ENCODE measurements around the gene PIK3CD. TPM values are rescaled to one million over a fixed set of nuclear protein-coding genes. Genes with fewer than 3 reads are reported as not detected.

Gene PIK3CD
- total and polyA plus RNA-seq, 2 donors (not counting 3 experiments of a cell fraction or from before 2014, with no cell fraction given), result 3.5 to 5.2 TPM

DNA sequence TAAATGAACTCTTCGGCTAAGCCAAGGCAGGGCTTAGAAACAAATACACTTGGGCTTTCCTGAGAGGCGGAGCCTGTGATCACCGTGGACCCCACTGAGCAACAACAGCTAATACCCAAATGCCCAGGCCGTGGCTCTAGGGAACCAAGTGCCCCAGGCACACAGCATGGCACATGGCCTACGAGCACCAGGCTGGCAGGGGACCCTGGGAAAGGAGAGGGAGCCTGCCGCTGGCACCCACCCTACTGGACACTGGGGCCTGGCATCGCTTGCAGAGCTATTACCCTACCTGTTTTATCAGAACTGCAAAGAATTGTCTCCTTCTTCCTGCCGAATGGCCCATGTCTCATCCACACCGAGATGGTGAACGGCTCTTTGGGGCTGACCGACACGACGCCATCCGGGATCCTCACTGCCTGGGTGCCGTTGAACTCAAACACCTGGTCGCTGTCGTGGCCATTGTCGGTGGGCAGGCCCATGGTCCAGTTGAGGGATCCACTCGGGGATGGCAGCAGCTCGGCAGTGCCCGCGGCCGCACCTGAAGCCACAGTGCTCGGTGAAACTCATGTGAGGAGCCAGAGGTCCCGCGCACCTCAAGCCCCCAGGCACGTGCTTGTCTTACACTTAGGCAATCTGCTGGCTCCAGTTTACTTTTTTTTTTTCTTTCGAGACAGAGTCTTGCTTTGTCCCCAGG, 92.7 kb downstream of the PIK3CD start:
- no peak overlapping the region for H3K4me2 ChIP-seq (ENCODE audit: insufficient read depth, low read length)
- no peak overlapping the region for H3K9ac ChIP-seq (replicated peaks; ENCODE audit: extremely low read depth, insufficient read depth, low read length)
- H3K4me3 ChIP-seq (replicated peaks in 1 of 3; ENCODE audit: insufficient read depth in 1 of 3, low read depth in 1 of 3, low read length in 3 of 3), result no peak overlapping the region
- H3K9me3 ChIP-seq (replicated peaks; ENCODE audit: control insufficient read depth, insufficient read depth, low read length), result no peaks in the 10 kb centered on the region
- ChIA-PET POLR2A (no interaction called here), CTCF (no interaction called here)
- no peaks in the 10 kb centered on the region for H3K79me2 ChIP-seq (ENCODE audit: control insufficient read depth, insufficient read depth, low read length)
- no peak overlapping the region for H3K27ac ChIP-seq (ENCODE audit: insufficient read depth, low read depth, low read length)
- no peaks in the 10 kb centered on the region for H3K9me1 ChIP-seq (replicated peaks; ENCODE audit: control insufficient read depth, extremely low read depth, insufficient read depth, low read length)
- no peaks in the 10 kb centered on the region for H3K27me3 ChIP-seq (ENCODE audit: control insufficient read depth in 2 of 2, insufficient read depth in 2 of 2, low read length in 2 of 2)
- FAIRE-seq (no peak), DNase-seq (ENCODE audit: low read depth, low spot score) (no peak)
- BruUV-seq (replicated peaks), result no TSS peak
- H3K36me3 ChIP-seq (ENCODE audit: control insufficient read depth in 2 of 2, extremely low read depth in 1 of 2, insufficient read depth in 2 of 2, low read length in 2 of 2), result peaks cover 14 to 18% of the 10 kb centered on the region in 2 experiments
- H3K4me1 ChIP-seq (ENCODE audit: control insufficient read depth, extremely low read depth, insufficient read depth, low read length), result no peaks in the 10 kb centered on the region
- no peaks in the 10 kb centered on the region for H4K20me1 ChIP-seq (replicated peaks; ENCODE audit: control insufficient read depth, extremely low read depth, insufficient read depth, low read length)
- dilution Hi-C loops (cut with MboI; ENCODE audit: extremely low pct_ligation_motif_present, low sequenced_read_pairs) (no loop called here), intact Hi-C loops (cut with micrococcal nuclease) (no loop called here)
- no peak for TF ChIP-seq EZH2 (IDR thresholded peaks at IDR 0.05; ENCODE audit: borderline replicate concordance, low read depth, low read length, severe bottlenecking)
- no peak for TF ChIP-seq POLR2AphosphoS5 (IDR thresholded peaks at IDR 0.05; ENCODE audit: insufficient read depth, low read depth, low read length)
- no peak for TF ChIP-seq CTCF (IDR thresholded peaks at IDR 0.05; ENCODE audit: extremely low read depth in 1 of 2, insufficient read depth in 1 of 2, low read depth in 1 of 2, low read length in 2 of 2)
- TF ChIP-seq GATA2 (IDR thresholded peaks at IDR 0.05; ENCODE audit: insufficient read depth, insufficient read length, low read depth, low read length), result no peak
- no peak for TF ChIP-seq FOS (IDR thresholded peaks at IDR 0.05; ENCODE audit: borderline replicate concordance, insufficient read depth, low read length)
- no peak for TF ChIP-seq JUN (IDR thresholded peaks at IDR 0.05; ENCODE audit: borderline replicate concordance, insufficient read depth, insufficient read length, low read depth)
- no peak for TF ChIP-seq POLR2A (IDR thresholded peaks at IDR 0.05; ENCODE audit: low read depth, low read length)
- no peak for TF ChIP-seq MYC (IDR thresholded peaks at IDR 0.05; ENCODE audit: low read depth, low read length)
- TF ChIP-seq, protein P1, sequence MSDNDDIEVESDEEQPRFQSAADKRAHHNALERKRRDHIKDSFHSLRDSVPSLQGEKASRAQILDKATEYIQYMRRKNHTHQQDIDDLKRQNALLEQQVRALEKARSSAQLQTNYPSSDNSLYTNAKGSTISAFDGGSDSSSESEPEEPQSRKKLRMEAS (IDR thresholded peaks at IDR 0.05; ENCODE audit: insufficient read depth, insufficient read length), result no peak
- H2AFZ ChIP-seq (ENCODE audit: low read depth, low read length), result no peak overlapping the region
